Measurements from ENCODE around the gene SLC43A3.
A peak's percentile ranks its signal among the peaks of the same experiment; 100 is the strongest.

Gene SLC43A3

GRCh38 chr11:57390535-57390934, 36.4 kb downstream of the SLC43A3 start, which contains the start of gene PRG2:
Gene PRG2, minus strand, starts transcription at chr11:57390650. Its CDS starts 706 bp downstream, at chr11:57389944.
- no peak within 1 kb of the TSS for H3K4me3 ChIP-seq (ENCODE audit: low read depth, low read length)
- TF ChIP-seq CTCF (IDR thresholded peaks at IDR 0.05; ENCODE audit: low read depth, low read length) = no peak
- no peaks in the 10 kb centered on the region for H3K36me3 ChIP-seq
- H3K27me3 ChIP-seq (ENCODE audit: insufficient read depth, low read depth, severe bottlenecking) = peaks cover 51% of the 10 kb centered on the region
- no peak within 1 kb of the TSS for H3K27ac ChIP-seq
- H3K9me3 ChIP-seq (ENCODE audit: severe bottlenecking) = no peaks in the 10 kb centered on the region
- no peak for DNase-seq

GRCh38 chr11:57387289-57388030, 39.5 kb downstream of the SLC43A3 start:
- Histone ChIP-seq H3K36me3 (no peaks in the 10 kb centered on the region), H3K27ac (no peak overlapping the region), H3K4me3 (ENCODE audit: low read depth, low read length) (no peak overlapping the region), H3K27me3 (ENCODE audit: insufficient read depth, low read depth, severe bottlenecking) (peaks cover 46% of the 10 kb centered on the region), H3K9me3 (ENCODE audit: severe bottlenecking) (no peaks in the 10 kb centered on the region)
- peak; percentile 12 for DNase-seq
- TF ChIP-seq CTCF (IDR thresholded peaks at IDR 0.05; ENCODE audit: low read depth, low read length) = peak; percentile 22; the same call in 1 of the 2 replicates

GRCh38 chr11:57386178-57386940, 40.6 kb downstream of the SLC43A3 start:
- no peak overlapping the region for H3K4me3 ChIP-seq (ENCODE audit: low read depth, low read length)
- TF ChIP-seq CTCF (IDR thresholded peaks at IDR 0.05; ENCODE audit: low read depth, low read length) = no peak
- H3K27ac ChIP-seq = no peak overlapping the region
- peaks cover 47% of the 10 kb centered on the region for H3K27me3 ChIP-seq (ENCODE audit: insufficient read depth, low read depth, severe bottlenecking)
- peak; percentile 78 for DNase-seq
- no peaks in the 10 kb centered on the region for H3K36me3 ChIP-seq
- no peaks in the 10 kb centered on the region for H3K9me3 ChIP-seq (ENCODE audit: severe bottlenecking)

GRCh38 chr11:57380975-57381374, 45.9 kb downstream of the SLC43A3 start, which contains the start of gene PRG3:
Gene PRG3, minus strand, starts transcription at chr11:57381150. Its CDS starts 442 bp downstream, at chr11:57380708.
- Histone ChIP-seq H3K4me3 (ENCODE audit: low read depth, low read length) (no peak within 1 kb of the TSS), H3K27ac (no peak within 1 kb of the TSS), H3K36me3 (no peaks in the 10 kb centered on the region), H3K27me3 (ENCODE audit: insufficient read depth, low read depth, severe bottlenecking) (peaks cover 69% of the 10 kb centered on the region), H3K9me3 (ENCODE audit: severe bottlenecking) (no peaks in the 10 kb centered on the region)
- DNase-seq = no peak
- TF ChIP-seq CTCF (IDR thresholded peaks at IDR 0.05; ENCODE audit: low read depth, low read length) = no peak

GRCh38 chr11:57379732-57380131, 47.2 kb downstream of the SLC43A3 start:
- H3K4me3 ChIP-seq (ENCODE audit: low read depth, low read length) = no peak overlapping the region
- no peaks in the 10 kb centered on the region for H3K36me3 ChIP-seq
- peaks cover 69% of the 10 kb centered on the region for H3K27me3 ChIP-seq (ENCODE audit: insufficient read depth, low read depth, severe bottlenecking)
- no peaks in the 10 kb centered on the region for H3K9me3 ChIP-seq (ENCODE audit: severe bottlenecking)
- no peak for DNase-seq
- H3K27ac ChIP-seq = no peak overlapping the region
- no peak for TF ChIP-seq CTCF (IDR thresholded peaks at IDR 0.05; ENCODE audit: low read depth, low read length)
